Activated T-helper 2 cell treated with anti-CD3 and anti-CD28 coated beads, Interferon-gamma antibody, Interleukin-2, Interleukin-4, amounts not matched to agents 10 μg/mL and 5 μg/mL and 100 μg/mL, durations not matched to agents 14 hours and 24 hours and 36 hours (primary cell): ENCODE data around the gene UBE2L6. TPM values are rescaled to one million over a fixed set of nuclear protein-coding genes. Genes with fewer than 3 reads are reported as not detected.

Source experiments
- total RNA-seq: library from RNA; stranded (reverse); gene quantifications from 2 replicates; pipeline ENCODE4 v1.2.3, GENCODE V29; 2022

Gene UBE2L6
- total RNA-seq, 1 donor from 2014 or later = 135 TPM

Other genes with a start within 250 kb of the UBE2L6 start
- gene TNKS1BP1, start 242.7 kb downstream of the UBE2L6 start, total RNA-seq = 15.6 and 16.5 TPM in 2 replicates
- 214 and 218 TPM in 2 replicates for gene SSRP1, start 231.8 kb downstream of the UBE2L6 start, total RNA-seq
- not detected in 2 replicates for gene P2RX3, start 229.3 kb downstream of the UBE2L6 start, total RNA-seq
- not detected in 2 replicates for gene PRG3, start 186.5 kb downstream of the UBE2L6 start, total RNA-seq
- 0.18 TPM in 1 of 2 replicates, not detected in the other for gene PRG2, start 177.0 kb downstream of the UBE2L6 start, total RNA-seq
- 174 and 189 TPM in 2 replicates for gene SLC43A3, start 140.6 kb downstream of the UBE2L6 start, total RNA-seq
- 0.18 TPM in 1 of 2 replicates, not detected in the other for gene RTN4RL2, start 107.1 kb downstream of the UBE2L6 start, total RNA-seq
- gene SLC43A1, start 52.0 kb downstream of the UBE2L6 start, total RNA-seq = 27.6 and 30.9 TPM in 2 replicates
- gene TIMM10, start 36.9 kb downstream of the UBE2L6 start, total RNA-seq = 76.9 and 90.0 TPM in 2 replicates
- not detected in 2 replicates for gene SMTNL1, start 30.1 kb downstream of the UBE2L6 start, total RNA-seq
- gene SERPING1, start 30.0 kb upstream of the UBE2L6 start, total RNA-seq = not detected in 2 replicates
- gene YPEL4, start 82.2 kb upstream of the UBE2L6 start, total RNA-seq = 0.37 and 0.64 TPM in 2 replicates
- gene CLP1, start 90.1 kb upstream of the UBE2L6 start, total RNA-seq = 17.7 and 19.9 TPM in 2 replicates
- gene ZDHHC5, start 100.4 kb upstream of the UBE2L6 start, total RNA-seq = 64.7 and 69.9 TPM in 2 replicates
- gene MED19, start 144.5 kb upstream of the UBE2L6 start, total RNA-seq = 13.0 and 14.1 TPM in 2 replicates
- gene TMX2, start 144.9 kb upstream of the UBE2L6 start, total RNA-seq = 74.6 and 80.0 TPM in 2 replicates
- gene SELENOH, start 173.8 kb upstream of the UBE2L6 start, total RNA-seq = 179 and 183 TPM in 2 replicates
- gene BTBD18, start 184.1 kb upstream of the UBE2L6 start, total RNA-seq = not detected in 2 replicates
- 6.2 and 7.5 TPM in 2 replicates for gene CTNND1, start 194.1 kb upstream of the UBE2L6 start, total RNA-seq